ENCODE data around the gene FRMD8. TPM values are rescaled to one million over a fixed set of nuclear protein-coding genes. Genes with fewer than 3 reads are reported as not detected.
A peak's percentile ranks its signal among the peaks of the same experiment; 100 is the strongest.

Gene FRMD8
- total RNA-seq, 1 experiment from 2014 or later, result 22.7 TPM

GRCh38 chr11:65388731-65389130 is 2.3 kb downstream of the FRMD8 start:
- H3K9me3 ChIP-seq (ENCODE audit: control insufficient read depth, low read depth, low read length), result no peaks in the 10 kb centered on the region
- H3K4me1 Mint-ChIP-seq, result peaks cover 11 to 15% of the 10 kb centered on the region in 2 experiments
- no peaks in the 10 kb centered on the region; the same call in 1 of the 2 replicates for H3K4me1 ChIP-seq (ENCODE audit: insufficient read depth, low read length)
- DNase-seq, result no peak
- no peaks in the 10 kb centered on the region for H3K23me2 ChIP-seq (ENCODE audit: insufficient read length, low read depth, low read length, poor library complexity, severe bottlenecking)
- H3K9ac ChIP-seq (ENCODE audit: extremely low read depth, insufficient read length, low read length), result no peak overlapping the region
- no peak overlapping the region for H3K4ac ChIP-seq (ENCODE audit: low read depth, low read length)
- no peak for TF ChIP-seq CTCF (conservative IDR thresholded peaks at IDR 0.05)
- no peak overlapping the region for H2AK5ac ChIP-seq (ENCODE audit: insufficient read length, low read length)
- no peak overlapping the region for H4K5ac ChIP-seq (ENCODE audit: insufficient read length, low read depth, low read length)
- no peaks in the 10 kb centered on the region for H3K9me3 Mint-ChIP-seq
- no peak overlapping the region for H3T11ph ChIP-seq (ENCODE audit: low read length)
- H2BK5ac ChIP-seq (ENCODE audit: insufficient read length, low read length), result no peak overlapping the region
- peak overlapping the region in 1 of 2 experiments; percentile 18; a peak in 1 of 5 replicates for H3K4me3 Mint-ChIP-seq
- no peak overlapping the region for H3K27ac Mint-ChIP-seq
- H3K18ac ChIP-seq (ENCODE audit: insufficient read length, low read depth, low read length), result no peak overlapping the region
- peaks cover 3% of the 10 kb centered on the region; the same call in 1 of the 2 replicates for H3K27me3 Mint-ChIP-seq (ENCODE audit: low read depth)
- H3K27me3 ChIP-seq (ENCODE audit: insufficient read depth, low read length), result no peaks in the 10 kb centered on the region
- no peak overlapping the region for H2BK20ac ChIP-seq (ENCODE audit: low read depth, low read length, poor library complexity, severe bottlenecking)
- peaks cover 0 to 8% (median 5%) of the 10 kb centered on the region in 3 experiments; a peak in 4 of 7 replicates for H3K36me3 Mint-ChIP-seq (ENCODE audit: insufficient read depth in 1 of 3, low read depth in 3 of 3)
- H3K79me2 ChIP-seq (ENCODE audit: insufficient read depth, low read length), result no peaks in the 10 kb centered on the region
- H2AFZ ChIP-seq (ENCODE audit: low read length), result no peak overlapping the region
- H2BK12ac ChIP-seq (ENCODE audit: insufficient read length, low read depth, low read length), result no peak overlapping the region
- peaks cover 2% of the 10 kb centered on the region for H4K20me1 ChIP-seq (ENCODE audit: control insufficient read depth, insufficient read depth, insufficient read length)
- H4K8ac ChIP-seq (replicated peaks; ENCODE audit: insufficient read length, low read depth, low read length), result no peak overlapping the region
- H3K56ac ChIP-seq (ENCODE audit: insufficient read length, low read depth, low read length), result no peak overlapping the region
- H4K91ac ChIP-seq (ENCODE audit: insufficient read length, low read depth, low read length), result no peak overlapping the region
- WGBS (ENCODE audit: extremely low coverage, insufficient read length, low lambda C conversion rate), result no CpG with 5 or more reads among the region's 4 CpGs
- no peak overlapping the region for H3K27ac ChIP-seq (ENCODE audit: insufficient read length, low read depth, low read length)
- H3K23ac ChIP-seq (ENCODE audit: insufficient read length, low read depth, low read length), result no peak overlapping the region
- no peak overlapping the region for H3K4me2 ChIP-seq (ENCODE audit: insufficient read depth, insufficient read length, low read length)
- no peaks in the 10 kb centered on the region for H3K79me1 ChIP-seq (ENCODE audit: insufficient read depth, low read depth, low read length, poor library complexity, severe bottlenecking)
- H3K14ac ChIP-seq (ENCODE audit: insufficient read depth, low read length), result no peak overlapping the region
- no peak overlapping the region for H2BK15ac ChIP-seq (ENCODE audit: low read depth, low read length)
- no peak overlapping the region for H2BK120ac ChIP-seq (ENCODE audit: low read depth, low read length, poor library complexity, severe bottlenecking)

All from H9 (cell line).